Epithelial cell of esophagus (primary cell): ENCODE results near the gene SPATA32.

Experiments used
- DNase-seq: peaks from one replicate; pipeline ENCODE4 v3.0.0; 2010; ENCODE audit warnings: low read depth
- H3K4me3 ChIP-seq: 2 replicates; pipeline ENCODE4 v1.5.1; 2011; ENCODE audit warnings: mild to moderate bottlenecking, low read length, control low read depth
- CTCF ChIP-seq: IDR thresholded peaks from 2 replicates; pipeline ENCODE4 v1.5.1; 2011; ENCODE audit warnings: low read depth, mild to moderate bottlenecking, low read length, control low read depth, inconsistent platforms; ENCODE audit not compliant: insufficient read depth; ENCODE audit errors: missing control alignments

The SPATA32 gene

GRCh38 chr17:45293413-45294211 is 31.7 kb upstream of the SPATA32 start:
- H3K4me3 ChIP-seq, result no peak overlapping the region
- DNase-seq, result peak; percentile 79
- TF ChIP-seq CTCF, result no peak

- no peak for DNase-seq
- no peak overlapping the region for H3K4me3 ChIP-seq
- TF ChIP-seq CTCF, result no peak
These were observed 31.0 kb upstream of the SPATA32 start for GRCh38 chr17:45292696-45293412.

- no peak for TF ChIP-seq CTCF
- H3K4me3 ChIP-seq, result no peak overlapping the region
- no peak for DNase-seq
These were observed 29.4 kb upstream of the SPATA32 start for GRCh38 chr17:45291171-45291805.

GRCh38 chr17:45290269-45290765 is 28.4 kb upstream of the SPATA32 start:
- TF ChIP-seq CTCF, result no peak
- no peak for DNase-seq
- H3K4me3 ChIP-seq, result no peak overlapping the region

GRCh38 chr17:45289301-45290268 is 27.7 kb upstream of the SPATA32 start:
- no peak for DNase-seq
- no peak for TF ChIP-seq CTCF
- no peak overlapping the region for H3K4me3 ChIP-seq

- DNase-seq, result no peak
- no peak overlapping the region for H3K4me3 ChIP-seq
- no peak for TF ChIP-seq CTCF
These were observed 26.9 kb upstream of the SPATA32 start for GRCh38 chr17:45288825-45289224.
